Neural crest cell (in vitro differentiated cells): ENCODE data around the gene LIAS. TPM values are rescaled to one million over a fixed set of nuclear protein-coding genes. Genes with fewer than 3 reads are reported as not detected.
"Not testable (repeated sequence)": the region's sequence is repeated elsewhere in the genome, so short reads cannot be mapped to it uniquely, and the experiment has no call there.

ENCODE experiments used
- DNase-seq: peaks from one replicate; pipeline ENCODE4 v3.0.0; 2021; ENCODE audit warnings: low read depth, mixed read lengths, low spot score
- H3K27ac Mint-ChIP-seq: one replicate; pipeline ENCODE4 v1.8.0; 2021; ENCODE audit warnings: mild to moderate bottlenecking, mixed read lengths; ENCODE audit not compliant: unreplicated experiment
- H3K27me3 Mint-ChIP-seq: 2 replicates; pipeline ENCODE4 v1.8.0; 2021; ENCODE audit warnings: low read depth, mild to moderate bottlenecking, mixed read lengths
- H3K36me3 Mint-ChIP-seq: 2 replicates; pipeline ENCODE4 v1.8.0; 2021; ENCODE audit warnings: low read depth, mild to moderate bottlenecking, mixed read lengths
- H3K4me1 Mint-ChIP-seq: 2 replicates; pipeline ENCODE4 v1.8.0; 2021; ENCODE audit warnings: mixed read lengths
- H3K4me3 Mint-ChIP-seq: one replicate; pipeline ENCODE4 v1.8.0; 2021; ENCODE audit warnings: mild to moderate bottlenecking, mixed read lengths
- H3K9me3 Mint-ChIP-seq: 2 replicates; pipeline ENCODE4 v1.8.0; 2021; ENCODE audit warnings: mixed read lengths
- total RNA-seq: library from RNA; stranded (reverse); gene quantifications from 2 replicates; pipeline ENCODE4 v1.2.1, GENCODE V29; 2021
- TF ChIP-seq, protein P1 (sequence below): fragments of 200-600 bp; sonication (generic); conservative IDR thresholded peaks from 2 replicates; pipeline ENCODE4 v1.5.0; 2021; ENCODE audit warnings: antibody characterized with exemption, mild to moderate bottlenecking

Gene LIAS
- total RNA-seq, 1 donor from 2014 or later, result 19.0 TPM

DNA sequence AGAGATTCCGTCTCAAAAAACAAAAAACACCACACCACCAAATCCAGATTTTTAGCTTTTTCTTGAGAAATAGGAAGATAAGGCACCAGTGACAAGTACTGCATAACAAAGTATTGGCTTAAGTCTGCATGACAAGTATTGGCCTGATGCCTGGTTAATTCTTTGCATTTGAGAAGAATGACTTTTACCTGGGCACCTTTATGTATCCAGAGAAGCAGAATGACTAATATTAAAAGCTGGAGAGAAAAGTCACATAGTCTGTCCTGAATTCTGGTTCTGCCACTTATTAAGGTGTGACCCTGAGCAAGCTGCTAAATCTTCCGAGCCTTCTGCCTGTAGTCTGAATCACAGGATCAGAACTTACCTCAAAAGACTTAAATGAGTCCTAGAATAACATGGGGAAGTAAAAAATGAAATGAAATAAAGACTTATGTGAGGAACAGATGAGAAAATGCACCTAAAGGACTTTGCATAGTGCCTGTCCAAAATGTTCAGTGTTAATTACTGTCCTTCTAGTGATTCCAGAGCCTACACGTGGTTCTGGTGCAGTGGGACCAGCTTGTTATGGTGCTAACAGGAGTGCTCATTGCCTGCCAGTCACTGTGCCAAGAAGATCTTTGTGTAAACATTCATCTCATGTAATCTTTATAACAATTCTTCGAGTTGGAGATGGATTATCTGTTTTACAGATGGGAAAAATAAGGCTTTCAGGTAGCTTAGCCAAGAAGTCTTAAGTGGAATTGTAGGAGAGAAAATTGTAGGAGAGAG lies 36.8 kb downstream of the LIAS start:
- H3K36me3 Mint-ChIP-seq, result peaks cover 3% of the 10 kb centered on the region
- H3K4me3 Mint-ChIP-seq, result no peak overlapping the region
- H3K27me3 Mint-ChIP-seq, result no peaks in the 10 kb centered on the region
- H3K4me1 Mint-ChIP-seq, result no peaks in the 10 kb centered on the region
- H3K27ac Mint-ChIP-seq, result peak overlapping the region; percentile 24
- H3K9me3 Mint-ChIP-seq, result no peaks in the 10 kb centered on the region
- DNase-seq, result no peak
- TF ChIP-seq, protein P1, sequence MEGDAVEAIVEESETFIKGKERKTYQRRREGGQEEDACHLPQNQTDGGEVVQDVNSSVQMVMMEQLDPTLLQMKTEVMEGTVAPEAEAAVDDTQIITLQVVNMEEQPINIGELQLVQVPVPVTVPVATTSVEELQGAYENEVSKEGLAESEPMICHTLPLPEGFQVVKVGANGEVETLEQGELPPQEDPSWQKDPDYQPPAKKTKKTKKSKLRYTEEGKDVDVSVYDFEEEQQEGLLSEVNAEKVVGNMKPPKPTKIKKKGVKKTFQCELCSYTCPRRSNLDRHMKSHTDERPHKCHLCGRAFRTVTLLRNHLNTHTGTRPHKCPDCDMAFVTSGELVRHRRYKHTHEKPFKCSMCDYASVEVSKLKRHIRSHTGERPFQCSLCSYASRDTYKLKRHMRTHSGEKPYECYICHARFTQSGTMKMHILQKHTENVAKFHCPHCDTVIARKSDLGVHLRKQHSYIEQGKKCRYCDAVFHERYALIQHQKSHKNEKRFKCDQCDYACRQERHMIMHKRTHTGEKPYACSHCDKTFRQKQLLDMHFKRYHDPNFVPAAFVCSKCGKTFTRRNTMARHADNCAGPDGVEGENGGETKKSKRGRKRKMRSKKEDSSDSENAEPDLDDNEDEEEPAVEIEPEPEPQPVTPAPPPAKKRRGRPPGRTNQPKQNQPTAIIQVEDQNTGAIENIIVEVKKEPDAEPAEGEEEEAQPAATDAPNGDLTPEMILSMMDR, result no peak

DNA sequence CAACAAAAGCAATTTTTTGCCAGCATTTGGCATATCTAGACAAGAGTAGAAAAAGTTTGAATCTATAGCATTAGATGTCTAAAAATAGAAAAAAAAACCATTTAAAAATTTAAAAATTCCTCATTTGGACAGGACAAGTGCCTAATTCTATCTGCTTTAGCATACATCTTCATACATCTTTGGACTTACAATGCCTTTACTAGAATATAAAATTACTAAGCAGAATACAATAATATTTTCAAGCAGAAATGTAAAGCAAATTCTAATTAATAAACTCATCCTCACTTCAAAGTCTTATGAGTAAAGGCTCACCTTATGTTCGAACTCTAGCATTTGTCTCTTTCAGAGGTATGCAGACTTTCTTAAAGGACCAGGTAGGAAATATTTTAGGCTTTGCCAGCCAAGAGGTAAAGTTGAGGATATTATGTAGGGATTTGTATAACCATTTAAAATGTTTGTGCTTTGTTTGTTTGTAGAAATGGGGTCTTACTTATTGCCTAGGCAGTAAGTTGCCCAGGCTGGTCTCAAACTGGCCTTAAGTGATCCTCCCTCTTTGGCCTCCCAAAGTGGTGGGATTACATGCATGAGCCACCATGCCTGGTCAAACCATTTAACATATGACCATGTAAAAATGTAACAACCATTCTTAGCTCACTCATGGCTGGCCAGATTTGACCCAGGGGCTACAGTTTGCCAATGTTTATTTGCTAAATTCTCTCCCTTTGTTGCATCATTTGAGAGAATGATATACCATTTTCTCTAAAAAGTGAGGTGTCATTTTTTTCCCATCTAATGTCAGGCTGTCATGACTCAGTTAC lies 39.3 kb downstream of the LIAS start:
- Mint-ChIP-seq H3K27me3 (no peaks in the 10 kb centered on the region), H3K9me3 (no peaks in the 10 kb centered on the region), H3K4me3 (no peak overlapping the region), H3K4me1 (no peaks in the 10 kb centered on the region), H3K27ac (no peak overlapping the region), H3K36me3 (peaks cover 11% of the 10 kb centered on the region)
- TF ChIP-seq, protein P1, result no peak
- no peak for DNase-seq

- Mint-ChIP-seq H3K4me3 (no peak overlapping the region), H3K36me3 (peaks cover 16% of the 10 kb centered on the region), H3K9me3 (no peaks in the 10 kb centered on the region), H3K4me1 (no peaks in the 10 kb centered on the region), H3K27ac (no peak overlapping the region), H3K27me3 (no peaks in the 10 kb centered on the region)
- TF ChIP-seq, protein P1, result no peak
- DNase-seq, result no peak
Measured at GRCh38 chr4:39498727-39499020, 39.8 kb downstream of the LIAS start.

DNA sequence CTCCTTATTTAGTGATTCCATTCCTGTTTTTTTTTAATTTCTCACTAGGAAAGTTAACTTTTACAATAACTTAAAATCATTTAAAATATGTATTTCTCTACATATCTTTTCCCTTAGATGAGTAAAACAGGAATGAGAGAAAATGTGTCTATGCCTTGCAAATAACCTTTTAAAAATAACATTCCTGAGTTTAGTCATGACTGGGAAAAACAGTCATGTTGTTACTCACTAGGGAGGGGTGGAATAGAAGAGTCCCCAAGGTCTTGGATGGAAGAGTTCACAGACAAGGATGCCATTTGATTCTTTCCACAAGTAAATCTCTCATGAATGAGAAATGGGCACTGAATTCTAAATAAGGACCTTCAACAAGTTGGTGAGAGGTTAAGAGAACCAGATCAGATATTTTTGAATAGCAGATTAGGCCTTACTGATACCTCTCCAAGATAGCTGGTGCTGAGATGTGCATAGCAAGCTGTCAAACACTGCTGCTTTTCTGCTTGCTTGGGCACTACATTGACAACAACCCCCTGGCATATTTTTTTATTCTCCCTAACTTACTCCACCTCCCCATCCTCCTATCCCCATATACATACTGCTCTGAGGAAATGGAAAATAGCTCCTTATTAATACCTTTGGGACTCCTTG lies 43.3 kb downstream of the LIAS start:
- no peaks in the 10 kb centered on the region for H3K4me1 Mint-ChIP-seq
- no peak for DNase-seq
- H3K4me3 Mint-ChIP-seq, result no peak overlapping the region
- H3K27me3 Mint-ChIP-seq, result no peaks in the 10 kb centered on the region
- TF ChIP-seq, protein P1, result no peak
- H3K27ac Mint-ChIP-seq, result no peak overlapping the region
- H3K9me3 Mint-ChIP-seq, result no peaks in the 10 kb centered on the region
- H3K36me3 Mint-ChIP-seq, result peaks cover 22% of the 10 kb centered on the region

DNA sequence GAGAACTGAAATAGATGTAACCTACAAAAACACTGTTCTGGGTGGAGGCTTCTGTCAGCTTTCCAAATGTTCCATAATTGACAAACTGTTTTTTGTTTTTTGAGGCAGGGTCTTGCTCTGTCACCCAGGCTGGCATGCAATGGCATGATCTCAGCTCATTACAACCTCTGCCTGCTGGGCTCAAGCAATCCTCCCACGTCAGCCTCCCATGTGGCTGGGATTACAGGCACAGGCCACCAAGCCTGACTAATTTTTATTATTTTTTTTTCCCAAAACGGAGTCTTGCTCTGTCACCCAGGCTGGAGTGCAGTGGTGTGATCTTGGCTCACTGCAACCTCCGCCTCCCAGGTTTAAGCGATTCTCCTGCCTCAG lies 43.8 kb downstream of the LIAS start:
- DNase-seq, H3K27me3 Mint-ChIP-seq, H3K27ac Mint-ChIP-seq, H3K4me3 Mint-ChIP-seq, H3K4me1 Mint-ChIP-seq, H3K9me3 Mint-ChIP-seq: not testable (repeated sequence)
- peaks cover 22% of the 10 kb centered on the region for H3K36me3 Mint-ChIP-seq

DNA sequence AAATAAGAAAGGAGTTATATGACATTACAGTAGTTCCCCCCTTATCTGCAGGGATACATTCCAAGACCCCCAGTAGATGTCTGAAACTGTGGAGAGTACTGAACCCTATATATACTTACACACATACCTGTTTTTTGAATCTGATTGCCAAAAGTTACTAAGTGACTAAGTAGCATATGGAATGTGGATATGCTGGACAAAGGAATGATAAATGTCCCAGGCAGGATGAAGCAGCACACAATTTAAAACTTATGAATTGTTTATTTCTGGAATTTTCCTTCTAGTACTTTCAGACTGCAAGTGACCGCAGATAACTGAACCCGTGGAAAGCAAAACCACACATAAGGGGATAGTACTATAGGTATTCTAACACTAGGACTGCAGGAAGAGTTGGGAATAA lies 45.7 kb downstream of the LIAS start:
- H3K4me1 Mint-ChIP-seq, result no peaks in the 10 kb centered on the region

More for the DNA sequence above, 45.7 kb downstream of the LIAS start:
- Mint-ChIP-seq H3K27me3 (no peaks in the 10 kb centered on the region), H3K27ac (no peak overlapping the region), H3K36me3 (peaks cover 25% of the 10 kb centered on the region), H3K4me3 (no peak overlapping the region), H3K9me3 (no peaks in the 10 kb centered on the region)
- TF ChIP-seq, protein P1, result no peak
- no peak for DNase-seq
